AG08396 (cell line): ENCODE measurements around the gene GNAQ.

Experiments
- DNase-seq: peaks from one replicate; pipeline ENCODE4 v3.0.0; 2012; ENCODE audit warnings: low spot score, mixed read lengths

GNAQ gene

GRCh38 chr9:77974434-77974833 lies 57.2 kb downstream of the GNAQ start:
- DNase-seq = no peak

- no peak for DNase-seq
Observed at GRCh38 chr9:77969083-77969482, 62.5 kb downstream of the GNAQ start.

- no peak for DNase-seq
Observed at GRCh38 chr9:77968506-77968905, 63.1 kb downstream of the GNAQ start.

GRCh38 chr9:77966718-77967117 lies 64.9 kb downstream of the GNAQ start:
- no peak for DNase-seq

GRCh38 chr9:77965445-77966123 lies 66.0 kb downstream of the GNAQ start:
- no peak for DNase-seq

GRCh38 chr9:77964258-77964657 lies 67.4 kb downstream of the GNAQ start:
- no peak for DNase-seq

- no peak for DNase-seq
Observed at GRCh38 chr9:77961541-77961940, 70.1 kb downstream of the GNAQ start.

- DNase-seq = no peak
Observed at GRCh38 chr9:77960356-77961153, 71.1 kb downstream of the GNAQ start.

- no peak for DNase-seq
Observed at GRCh38 chr9:77959803-77960202, 71.8 kb downstream of the GNAQ start.

GRCh38 chr9:77957652-77958051 lies 74.0 kb downstream of the GNAQ start:
- DNase-seq = no peak

- DNase-seq = no peak
Observed at GRCh38 chr9:77956555-77956954, 75.1 kb downstream of the GNAQ start.

GRCh38 chr9:77954666-77955015 lies 77.0 kb downstream of the GNAQ start:
- DNase-seq = no peak

- no peak for DNase-seq
Observed at GRCh38 chr9:77954013-77954665, 77.5 kb downstream of the GNAQ start.

- DNase-seq = no peak
Observed at GRCh38 chr9:77953590-77953989, 78.0 kb downstream of the GNAQ start.

GRCh38 chr9:77952635-77953328 lies 78.8 kb downstream of the GNAQ start:
- DNase-seq = no peak

GRCh38 chr9:77951369-77951768 lies 80.2 kb downstream of the GNAQ start:
- no peak for DNase-seq

- no peak for DNase-seq
Observed at GRCh38 chr9:77949751-77950436, 81.7 kb downstream of the GNAQ start.

GRCh38 chr9:77947651-77948050 lies 84.0 kb downstream of the GNAQ start:
- DNase-seq = no peak

GRCh38 chr9:77946969-77947620 lies 84.5 kb downstream of the GNAQ start:
- no peak for DNase-seq

GRCh38 chr9:77946296-77946695 lies 85.3 kb downstream of the GNAQ start:
- no peak for DNase-seq

- no peak for DNase-seq
Observed at GRCh38 chr9:77945798-77946197, 85.8 kb downstream of the GNAQ start.
